Measurements from ENCODE around the gene PROM2.
"Not testable (repeated sequence)": the region's sequence is repeated elsewhere in the genome, so short reads cannot be mapped to it uniquely, and the experiment has no call there.

PROM2 gene

DNA sequence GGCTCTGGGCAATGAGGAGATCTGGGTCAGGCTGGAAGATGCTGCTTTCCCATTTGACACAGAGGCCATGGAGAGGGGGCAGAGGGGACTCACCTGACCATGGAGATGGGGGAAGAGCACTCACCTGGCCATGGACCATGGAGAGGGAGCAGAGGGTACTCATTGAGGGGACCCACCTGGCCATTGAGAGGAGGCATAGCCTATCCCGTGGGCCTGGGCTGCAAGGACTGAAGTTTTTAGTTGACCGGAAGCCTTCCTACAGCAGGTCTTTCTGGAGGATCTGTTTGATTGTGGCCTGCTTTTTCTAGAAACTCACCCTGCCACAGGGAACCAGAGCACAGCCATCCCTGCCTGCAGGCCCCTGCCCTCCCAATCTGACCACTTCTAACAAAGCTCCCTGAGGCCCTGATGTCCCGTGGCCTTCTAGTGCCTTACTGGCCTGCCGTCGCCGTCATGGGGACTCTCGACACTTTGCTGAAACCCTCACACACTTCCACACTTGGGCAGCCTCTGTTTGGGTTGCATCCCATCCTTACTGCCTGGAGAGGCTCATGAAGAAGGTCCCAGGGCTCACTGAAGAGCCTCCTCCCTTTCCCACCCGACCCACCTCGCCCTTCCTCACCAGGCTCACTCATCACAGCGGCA lies 5.1 kb upstream of the PROM2 start:
- no peak for DNase-seq

GRCh38 chr2:95269745-95270144 lies 4.5 kb upstream of the PROM2 start:
- not testable (repeated sequence) for DNase-seq

GRCh38 chr2:95270541-95271081 lies 3.6 kb upstream of the PROM2 start:
- DNase-seq: no peak

GRCh38 chr2:95271381-95271971 lies 2.8 kb upstream of the PROM2 start:
- no peak for DNase-seq

GRCh38 chr2:95272299-95272751 lies 1.9 kb upstream of the PROM2 start:
- no peak for DNase-seq

GRCh38 chr2:95272781-95273180 lies 1.5 kb upstream of the PROM2 start:
- no peak for DNase-seq

DNA sequence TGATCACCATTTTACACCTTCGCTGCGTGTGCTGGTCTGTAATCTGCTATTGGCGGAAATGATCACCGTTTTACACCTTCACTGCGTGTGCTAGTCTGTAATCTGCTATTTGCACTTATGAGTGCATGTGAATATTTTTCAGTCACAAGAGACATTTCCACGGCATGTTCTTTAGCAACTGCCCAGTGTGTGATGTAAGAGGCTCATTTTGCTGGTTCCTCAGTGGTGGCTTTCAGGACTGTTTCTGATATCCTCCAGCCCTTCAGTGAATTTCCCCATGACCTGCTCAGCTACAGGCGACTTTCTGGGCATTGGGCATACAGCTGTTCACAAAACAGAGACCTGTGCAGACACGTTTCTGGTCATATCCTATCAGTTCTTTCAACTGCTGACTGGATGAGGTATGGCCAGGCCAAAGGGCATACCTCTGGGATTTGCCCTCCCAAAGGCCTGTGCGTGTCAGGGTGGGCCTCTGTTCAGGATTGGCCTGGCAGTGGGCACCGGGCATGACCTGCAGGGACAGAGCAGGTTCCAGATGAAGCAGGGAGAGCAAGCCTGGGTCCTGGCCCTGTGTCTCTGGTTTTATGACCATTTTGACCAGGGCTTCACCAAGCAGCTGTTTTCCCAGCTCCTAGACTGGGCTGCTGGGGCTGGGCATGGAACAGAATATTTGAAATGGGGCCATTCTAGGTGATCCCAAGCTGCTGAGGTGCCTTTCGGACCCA lies 521 bp upstream of the PROM2 start:
- DNase-seq: no peak

DNA sequence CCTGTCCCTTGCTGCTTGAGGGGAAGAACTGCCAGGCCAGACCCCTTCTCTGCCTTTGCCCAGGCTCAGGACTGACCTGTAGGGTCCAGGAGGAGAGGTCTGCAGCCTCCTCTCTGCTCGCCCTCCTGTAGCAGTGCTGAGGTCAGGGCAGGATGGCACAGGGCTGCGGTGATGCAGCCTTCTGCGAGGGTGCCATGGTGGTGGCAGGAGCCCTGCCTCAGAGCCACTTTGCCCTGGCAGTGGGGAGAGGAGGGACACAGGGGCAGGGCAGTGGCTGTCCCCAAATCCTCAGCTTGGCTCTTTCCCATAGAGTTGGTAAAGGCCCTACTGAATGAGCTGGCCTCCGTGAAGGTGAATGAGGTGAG lies 884 bp downstream of the PROM2 start:
- no peak for DNase-seq

DNA sequence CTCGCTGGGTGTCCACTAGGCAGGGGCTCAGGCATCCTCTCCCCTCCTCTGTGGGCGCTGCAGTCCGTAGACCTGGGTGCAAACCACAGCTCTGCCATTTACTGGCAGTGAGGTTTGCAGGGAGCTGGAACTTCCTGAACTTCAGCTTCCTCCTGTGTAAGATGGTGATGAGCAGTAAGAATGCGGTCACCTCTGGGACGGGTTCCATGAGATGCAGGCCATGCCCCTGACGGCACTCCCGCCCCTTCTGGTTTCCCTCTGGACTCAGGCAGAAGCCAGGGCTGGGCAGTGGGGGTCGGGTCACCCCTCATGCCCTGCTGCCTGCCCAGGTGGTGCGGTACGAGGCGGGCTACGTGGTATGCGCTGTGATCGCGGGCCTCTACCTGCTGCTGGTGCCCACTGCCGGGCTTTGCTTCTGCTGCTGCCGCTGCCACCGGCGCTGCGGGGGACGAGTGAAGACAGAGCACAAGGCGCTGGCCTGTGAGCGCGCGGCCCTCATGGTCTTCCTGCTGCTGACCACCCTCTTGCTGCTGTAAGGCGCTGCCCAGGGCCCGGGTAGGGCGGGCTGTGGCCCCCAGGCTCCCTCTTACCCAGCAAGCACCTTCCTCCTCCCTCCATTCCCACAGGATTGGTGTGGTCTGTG lies 1.5 kb downstream of the PROM2 start:
- DNase-seq: no peak

DNA sequence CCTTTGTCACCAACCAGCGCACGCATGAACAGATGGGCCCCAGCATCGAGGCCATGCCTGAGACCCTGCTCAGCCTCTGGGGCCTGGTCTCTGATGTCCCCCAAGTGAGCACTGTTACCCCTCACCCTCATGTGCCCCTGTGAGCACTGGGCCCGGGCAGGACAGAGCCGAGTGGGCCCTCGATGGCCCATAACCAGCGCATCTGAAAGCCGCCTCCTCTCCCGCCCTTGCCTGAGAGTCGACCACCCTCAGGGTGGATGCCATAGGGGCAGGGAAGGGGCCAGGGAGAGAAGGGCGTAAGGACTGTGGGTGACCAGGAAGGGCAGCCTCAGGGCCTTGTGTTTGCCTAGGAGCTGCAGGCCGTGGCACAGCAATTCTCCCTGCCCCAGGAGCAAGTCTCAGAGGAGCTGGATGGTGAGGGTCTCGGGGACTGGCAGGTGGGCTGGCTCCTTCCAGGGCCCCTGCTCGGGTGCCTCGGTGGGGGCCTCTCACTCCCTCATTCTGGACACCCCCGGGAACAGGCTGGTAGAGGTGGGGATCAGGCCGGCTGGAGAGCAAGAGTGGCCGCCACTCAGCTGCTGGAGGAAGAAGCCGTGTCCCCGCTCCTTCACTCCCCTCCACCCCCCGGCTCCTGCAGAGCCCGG lies 2.1 kb downstream of the PROM2 start:
- no peak for DNase-seq

DNA sequence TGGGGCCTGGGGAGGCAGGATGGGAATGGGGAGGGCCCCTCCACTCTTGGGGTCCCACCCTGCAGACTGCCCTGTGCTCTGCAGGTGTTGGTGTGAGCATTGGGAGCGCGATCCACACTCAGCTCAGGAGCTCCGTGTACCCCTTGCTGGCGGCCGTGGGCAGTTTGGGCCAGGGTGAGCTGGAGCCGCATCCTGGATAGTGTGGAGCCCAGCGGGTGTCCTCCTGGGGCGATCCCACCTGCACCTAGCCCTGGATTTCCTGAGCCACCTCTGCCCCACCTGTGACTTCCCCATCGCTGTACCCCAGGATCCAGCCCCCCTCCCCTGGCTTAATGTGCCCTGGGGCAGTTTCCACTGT lies 2.6 kb downstream of the PROM2 start:
- DNase-seq: no peak

GRCh38 chr2:95277246-95277906 lies 3.1 kb downstream of the PROM2 start:
- DNase-seq: no peak

GRCh38 chr2:95278051-95278471 lies 3.8 kb downstream of the PROM2 start:
- DNase-seq: no peak

- DNase-seq: no peak
These were observed 4.5 kb downstream of the PROM2 start for GRCh38 chr2:95278637-95279225.

DNA sequence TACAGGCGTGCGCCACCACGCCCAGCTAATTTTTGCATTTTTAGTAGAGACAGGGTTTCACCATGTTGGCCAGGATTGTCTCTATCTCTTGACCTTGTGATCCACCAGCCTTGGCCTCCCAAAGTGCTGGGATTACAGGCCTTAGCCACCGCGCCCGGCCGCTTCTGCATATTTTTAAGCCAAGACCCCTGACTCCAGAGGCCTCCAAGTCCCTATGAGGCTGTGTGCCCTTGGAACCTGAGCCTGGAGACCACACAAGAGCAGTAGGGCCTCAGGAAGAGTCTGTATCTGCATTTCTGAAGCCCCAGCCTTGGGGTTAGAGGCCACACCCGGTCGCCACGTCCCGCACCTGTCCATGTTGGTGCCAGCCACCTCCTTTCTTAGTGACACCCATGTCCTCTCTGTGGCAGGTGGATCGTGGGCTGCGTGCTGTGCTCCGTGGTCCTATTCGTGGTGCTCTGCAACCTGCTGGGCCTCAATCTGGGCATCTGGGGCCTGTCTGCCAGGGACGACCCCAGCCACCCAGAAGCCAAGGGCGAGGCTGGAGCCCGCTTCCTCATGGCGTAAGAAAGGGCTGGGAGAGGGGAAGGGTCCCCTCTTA lies 5.3 kb downstream of the PROM2 start:
- DNase-seq: no peak

GRCh38 chr2:95281071-95281470 lies 6.8 kb downstream of the PROM2 start:
- DNase-seq: no peak

DNA sequence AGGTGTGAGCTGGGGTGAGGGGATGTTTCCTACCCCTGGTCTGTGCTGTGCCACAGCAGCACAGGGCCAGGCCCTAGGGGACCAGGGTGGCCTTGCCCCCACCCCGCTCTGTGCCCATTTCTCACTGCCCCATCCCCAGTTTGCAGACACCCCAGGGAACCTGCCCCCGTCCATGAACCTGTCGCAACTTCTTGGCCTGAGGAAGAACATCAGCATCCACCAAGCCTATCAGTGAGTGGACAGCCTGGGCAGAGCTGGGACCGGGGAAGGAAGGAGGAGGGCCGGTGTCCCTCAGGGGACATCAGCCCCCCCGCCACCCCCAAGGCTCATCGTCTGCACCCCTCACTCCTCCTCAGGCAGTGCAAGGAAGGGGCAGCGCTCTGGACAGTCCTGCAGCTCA lies 7.5 kb downstream of the PROM2 start:
- DNase-seq: no peak

DNA sequence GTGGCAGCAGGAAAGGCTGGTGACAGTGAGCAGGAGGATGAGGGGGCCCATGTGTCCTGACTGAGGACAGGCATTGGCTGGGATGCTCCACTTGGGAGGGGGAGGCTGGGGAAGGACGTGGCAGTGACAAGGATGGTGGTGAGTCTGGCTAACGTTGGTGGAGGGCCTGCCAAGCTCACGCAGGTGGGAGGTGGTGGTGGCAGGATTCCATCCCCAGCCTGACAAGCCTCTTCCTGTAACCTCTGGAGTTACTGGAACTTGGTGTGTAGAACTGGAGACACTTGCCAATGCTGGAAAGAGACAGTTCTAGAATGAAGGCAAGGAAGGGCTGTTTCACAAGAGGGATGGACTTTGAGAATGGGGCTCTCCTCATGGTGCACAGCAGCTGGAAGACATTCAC lies 8.2 kb downstream of the PROM2 start:
- DNase-seq: no peak

GRCh38 chr2:95283562-95283961 lies 9.3 kb downstream of the PROM2 start:
- DNase-seq: no peak

DNA sequence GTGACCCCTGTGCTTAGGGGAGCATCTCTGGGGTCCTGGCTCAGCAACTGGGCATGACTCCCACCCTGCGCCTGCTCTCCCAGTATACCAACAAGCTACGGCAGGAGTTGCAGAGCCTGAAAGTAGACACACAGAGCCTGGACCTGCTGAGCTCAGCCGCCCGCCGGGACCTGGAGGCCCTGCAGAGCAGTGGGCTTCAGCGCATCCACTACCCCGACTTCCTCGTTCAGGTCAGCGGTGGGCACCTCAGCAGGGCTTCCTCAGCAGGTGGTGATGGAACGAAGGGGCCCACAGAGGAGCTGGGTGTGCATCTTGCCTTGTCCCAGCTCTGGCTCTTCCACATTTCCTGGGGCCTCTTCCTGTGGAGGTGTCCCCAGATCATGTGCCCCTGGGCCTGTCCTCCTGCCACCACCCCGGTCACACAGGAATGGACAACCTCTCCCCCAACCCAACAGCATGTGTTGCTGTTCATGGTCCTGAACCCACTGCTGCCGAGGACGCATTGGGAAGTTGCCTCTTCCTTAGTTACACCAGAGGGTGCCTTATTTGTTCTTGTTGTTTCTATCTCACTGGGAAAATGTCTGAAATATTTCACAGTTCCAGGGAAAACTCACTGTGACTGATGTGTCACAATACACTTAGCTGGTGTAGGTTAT lies 10.8 kb downstream of the PROM2 start:
- no peak for DNase-seq

GRCh38 chr2:95285542-95285932 lies 11.3 kb downstream of the PROM2 start:
- DNase-seq: no peak

All from NCI-H1092 (cell line).